ENCODE measurements around the gene WEE1. TPM values are rescaled to one million over a fixed set of nuclear protein-coding genes. Genes with fewer than 3 reads are reported as not detected.

WEE1 gene
- polyA plus RNA-seq, 1 donor (not counting 4 experiments of a cell fraction or from before 2014, with no cell fraction given): 39.2 TPM

DNA sequence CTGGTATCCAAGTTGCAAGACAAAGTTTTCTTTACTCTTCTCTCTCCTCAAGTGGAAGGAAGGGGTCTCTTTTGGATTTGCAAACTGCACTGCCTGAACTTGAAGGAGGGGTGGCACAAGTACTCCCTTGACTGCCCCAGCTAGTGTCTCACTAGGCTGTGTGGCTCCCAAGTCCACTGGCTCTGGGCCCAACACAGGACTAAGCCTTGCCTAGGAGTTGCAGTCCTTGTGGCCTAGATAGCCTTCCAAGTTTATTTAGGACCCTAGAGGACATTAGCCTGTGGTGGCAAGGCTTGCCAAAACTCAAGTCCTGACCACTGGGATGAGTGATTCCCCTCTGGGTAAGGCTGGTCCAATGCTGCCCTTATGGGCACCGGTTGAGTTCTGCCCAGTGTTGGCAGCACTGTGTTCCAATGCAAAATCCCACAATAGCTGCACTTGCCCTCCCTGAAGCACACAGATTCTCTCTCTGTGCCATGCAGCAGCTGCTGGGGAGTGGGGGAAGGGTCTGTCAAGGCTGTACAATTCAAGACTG, 10.2 kb upstream of the WEE1 start:
- peaks cover 42% of the 10 kb centered on the region for H3K4me1 ChIP-seq (ENCODE audit: control insufficient read depth, extremely low read depth, insufficient read depth, low read length)
- H3K4me2 ChIP-seq (ENCODE audit: control insufficient read depth, extremely low read depth, insufficient read depth, low read depth, low read length): no peak overlapping the region
- no peak overlapping the region for H3K9ac ChIP-seq (ENCODE audit: control insufficient read depth, extremely low read depth, insufficient read depth, low read length)
- dilution Hi-C loops (cut with MboI; ENCODE audit: extremely low pct_ligation_motif_present, low sequenced_read_pairs): no loop called here
- peaks cover 2% of the 10 kb centered on the region for H3K9me3 ChIP-seq (ENCODE audit: control insufficient read depth, low read depth, low read length)
- no peaks in the 10 kb centered on the region for H3K9me1 ChIP-seq (ENCODE audit: control insufficient read depth, extremely low read depth, insufficient read depth, low read length)
- H3K79me2 ChIP-seq (ENCODE audit: control insufficient read depth, insufficient read depth, low read length): no peaks in the 10 kb centered on the region
- no peak for FAIRE-seq
- no peaks in the 10 kb centered on the region for H3K36me3 ChIP-seq (ENCODE audit: control insufficient read depth in 2 of 2, extremely low read depth in 1 of 2, insufficient read depth in 2 of 2, low read length in 2 of 2)
- no peak overlapping the region for H2AFZ ChIP-seq (ENCODE audit: control insufficient read depth, low read length)
- TF ChIP-seq, protein P1, sequence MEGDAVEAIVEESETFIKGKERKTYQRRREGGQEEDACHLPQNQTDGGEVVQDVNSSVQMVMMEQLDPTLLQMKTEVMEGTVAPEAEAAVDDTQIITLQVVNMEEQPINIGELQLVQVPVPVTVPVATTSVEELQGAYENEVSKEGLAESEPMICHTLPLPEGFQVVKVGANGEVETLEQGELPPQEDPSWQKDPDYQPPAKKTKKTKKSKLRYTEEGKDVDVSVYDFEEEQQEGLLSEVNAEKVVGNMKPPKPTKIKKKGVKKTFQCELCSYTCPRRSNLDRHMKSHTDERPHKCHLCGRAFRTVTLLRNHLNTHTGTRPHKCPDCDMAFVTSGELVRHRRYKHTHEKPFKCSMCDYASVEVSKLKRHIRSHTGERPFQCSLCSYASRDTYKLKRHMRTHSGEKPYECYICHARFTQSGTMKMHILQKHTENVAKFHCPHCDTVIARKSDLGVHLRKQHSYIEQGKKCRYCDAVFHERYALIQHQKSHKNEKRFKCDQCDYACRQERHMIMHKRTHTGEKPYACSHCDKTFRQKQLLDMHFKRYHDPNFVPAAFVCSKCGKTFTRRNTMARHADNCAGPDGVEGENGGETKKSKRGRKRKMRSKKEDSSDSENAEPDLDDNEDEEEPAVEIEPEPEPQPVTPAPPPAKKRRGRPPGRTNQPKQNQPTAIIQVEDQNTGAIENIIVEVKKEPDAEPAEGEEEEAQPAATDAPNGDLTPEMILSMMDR (optimal IDR thresholded peaks at IDR 0.05 in 1 of 3, IDR thresholded peaks at IDR 0.05 in 1 of 3, conservative IDR thresholded peaks at IDR 0.05 in 1 of 3; ENCODE audit: extremely low read depth in 1 of 3, insufficient read depth in 2 of 3, low read length in 3 of 3): no peak
- no peak for TF ChIP-seq EZH2 (IDR thresholded peaks at IDR 0.05; ENCODE audit: low read length)
- H3K4me3 ChIP-seq (ENCODE audit: control insufficient read depth in 2 of 3, extremely low read depth in 1 of 3, insufficient read depth in 2 of 3, low read depth in 1 of 3, low read length in 3 of 3): no peak overlapping the region
- no peaks in the 10 kb centered on the region for H4K20me1 ChIP-seq (ENCODE audit: control insufficient read depth, extremely low read depth, insufficient read depth, low read length)
- no peak for DNase-seq (ENCODE audit: low read depth, low spot score)
- no peaks in the 10 kb centered on the region for H3K27me3 ChIP-seq (ENCODE audit: control insufficient read depth, extremely low read depth, insufficient read depth, low read length)
- no peak overlapping the region for H3K27ac ChIP-seq (ENCODE audit: control insufficient read depth, insufficient read depth, low read length)

DNA sequence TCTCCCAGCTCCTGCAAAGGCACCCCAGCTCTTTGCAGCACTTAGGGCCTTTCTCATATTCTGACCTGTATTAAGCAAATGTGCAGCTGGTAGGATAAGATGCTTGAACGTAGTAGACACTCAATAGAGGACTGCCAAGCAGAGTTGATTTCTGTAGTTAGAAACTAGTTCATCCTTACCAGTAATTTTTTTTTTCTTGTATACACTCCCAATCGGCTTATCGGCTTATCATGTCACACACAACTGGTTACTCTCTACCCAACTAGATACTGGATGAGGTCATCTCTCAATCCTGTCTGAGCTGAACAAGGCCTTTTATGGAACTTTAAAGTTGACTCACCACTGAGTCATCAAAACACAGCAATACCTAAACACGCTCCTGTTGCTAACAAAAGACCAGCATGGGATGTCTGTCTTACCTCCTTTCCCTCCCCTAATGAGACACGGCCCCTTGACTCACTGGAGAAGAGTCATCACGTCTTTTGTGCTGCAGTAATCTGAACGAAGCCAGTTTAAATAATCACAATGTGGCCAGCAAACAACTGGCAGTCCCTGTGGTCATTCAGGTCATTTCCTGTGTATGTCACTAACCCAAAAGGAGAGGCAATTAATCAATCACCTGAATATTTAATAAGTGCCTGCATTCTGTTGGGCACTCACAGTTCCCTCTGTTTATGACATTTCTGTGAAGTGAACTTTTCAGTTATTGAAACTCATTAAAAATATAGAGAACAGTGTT, 7.5 kb upstream of the WEE1 start:
- Histone ChIP-seq H3K4me2 (ENCODE audit: control insufficient read depth, extremely low read depth, insufficient read depth, low read depth, low read length) (peak overlapping the region; percentile 72), H4K20me1 (ENCODE audit: control insufficient read depth, extremely low read depth, insufficient read depth, low read length) (no peaks in the 10 kb centered on the region), H3K27ac (ENCODE audit: control insufficient read depth, insufficient read depth, low read length) (peak overlapping the region; percentile 95), H3K9me3 (ENCODE audit: control insufficient read depth, low read depth, low read length) (peaks cover under 1% of the 10 kb centered on the region), H3K36me3 (ENCODE audit: control insufficient read depth in 2 of 2, extremely low read depth in 1 of 2, insufficient read depth in 2 of 2, low read length in 2 of 2) (no peaks in the 10 kb centered on the region), H3K9ac (ENCODE audit: control insufficient read depth, extremely low read depth, insufficient read depth, low read length) (peak overlapping the region; percentile 80), H2AFZ (ENCODE audit: control insufficient read depth, low read length) (no peak overlapping the region), H3K4me1 (ENCODE audit: control insufficient read depth, extremely low read depth, insufficient read depth, low read length) (peaks cover 65% of the 10 kb centered on the region), H3K9me1 (ENCODE audit: control insufficient read depth, extremely low read depth, insufficient read depth, low read length) (no peaks in the 10 kb centered on the region), H3K4me3 (ENCODE audit: control insufficient read depth in 2 of 3, extremely low read depth in 1 of 3, insufficient read depth in 2 of 3, low read depth in 1 of 3, low read length in 3 of 3) (peak overlapping the region in 1 of 3 experiments; percentile 15), H3K79me2 (ENCODE audit: control insufficient read depth, insufficient read depth, low read length) (no peaks in the 10 kb centered on the region), H3K27me3 (ENCODE audit: control insufficient read depth, extremely low read depth, insufficient read depth, low read length) (no peaks in the 10 kb centered on the region)
- FAIRE-seq: peak; percentile 95
- peak; percentile 100 for DNase-seq (ENCODE audit: low read depth, low spot score)
- no peak for TF ChIP-seq EZH2 (IDR thresholded peaks at IDR 0.05; ENCODE audit: low read length)
- TF ChIP-seq, protein P1 (optimal IDR thresholded peaks at IDR 0.05 in 1 of 3, IDR thresholded peaks at IDR 0.05 in 1 of 3, conservative IDR thresholded peaks at IDR 0.05 in 1 of 3; ENCODE audit: extremely low read depth in 1 of 3, insufficient read depth in 2 of 3, low read length in 3 of 3): no peak
- dilution Hi-C loops (cut with MboI; ENCODE audit: extremely low pct_ligation_motif_present, low sequenced_read_pairs): no loop called here
